Fibroblast of lung (primary cell): ENCODE results near the gene CCDC174.

Experiments used
- EZH2 ChIP-seq: IDR thresholded peaks from 2 replicates; pipeline ENCODE4 v1.5.1; 2012; ENCODE audit warnings: low read length, control low read depth, mild to moderate bottlenecking; ENCODE audit errors: missing control alignments
- TF ChIP-seq, protein P1 (sequence below), 2 donors: IDR thresholded peaks in 1 of 2; conservative IDR thresholded peaks in 1 of 2; 1 replicate in 1 of 2; 2 replicates in 1 of 2; pipeline ENCODE4 v1.5.1; 2011 to 2012; ENCODE audit warnings: low read length in 2 of 2, control low read depth in 1 of 2, inconsistent platforms in 1 of 2, low read depth in 1 of 2, mild to moderate bottlenecking in 1 of 2

DNA sequence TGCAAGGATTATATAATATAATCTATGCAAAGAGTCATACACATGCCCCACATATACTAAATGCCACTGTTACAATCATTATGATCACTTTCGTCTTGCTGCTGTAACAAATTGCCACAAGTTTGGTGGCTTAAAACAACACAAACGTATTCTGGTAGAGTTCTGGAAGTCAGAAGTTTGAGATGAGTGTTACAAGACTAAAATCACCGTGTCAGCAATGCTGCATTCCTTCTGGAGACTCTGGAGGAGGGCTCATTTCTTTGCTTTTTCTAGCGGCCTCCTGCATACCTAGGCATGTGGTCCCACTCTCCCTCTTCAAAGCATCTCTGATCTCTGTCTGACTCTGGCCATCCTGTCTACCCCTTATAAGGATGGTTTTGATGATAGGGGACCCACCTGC is 1.4 kb upstream of the CCDC174 start:
- TF ChIP-seq, protein P1, sequence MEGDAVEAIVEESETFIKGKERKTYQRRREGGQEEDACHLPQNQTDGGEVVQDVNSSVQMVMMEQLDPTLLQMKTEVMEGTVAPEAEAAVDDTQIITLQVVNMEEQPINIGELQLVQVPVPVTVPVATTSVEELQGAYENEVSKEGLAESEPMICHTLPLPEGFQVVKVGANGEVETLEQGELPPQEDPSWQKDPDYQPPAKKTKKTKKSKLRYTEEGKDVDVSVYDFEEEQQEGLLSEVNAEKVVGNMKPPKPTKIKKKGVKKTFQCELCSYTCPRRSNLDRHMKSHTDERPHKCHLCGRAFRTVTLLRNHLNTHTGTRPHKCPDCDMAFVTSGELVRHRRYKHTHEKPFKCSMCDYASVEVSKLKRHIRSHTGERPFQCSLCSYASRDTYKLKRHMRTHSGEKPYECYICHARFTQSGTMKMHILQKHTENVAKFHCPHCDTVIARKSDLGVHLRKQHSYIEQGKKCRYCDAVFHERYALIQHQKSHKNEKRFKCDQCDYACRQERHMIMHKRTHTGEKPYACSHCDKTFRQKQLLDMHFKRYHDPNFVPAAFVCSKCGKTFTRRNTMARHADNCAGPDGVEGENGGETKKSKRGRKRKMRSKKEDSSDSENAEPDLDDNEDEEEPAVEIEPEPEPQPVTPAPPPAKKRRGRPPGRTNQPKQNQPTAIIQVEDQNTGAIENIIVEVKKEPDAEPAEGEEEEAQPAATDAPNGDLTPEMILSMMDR (conservative IDR thresholded peaks at IDR 0.05 in 1 of 2, IDR thresholded peaks at IDR 0.05 in 1 of 2; ENCODE audit: low read depth in 1 of 2, low read length in 2 of 2), result no peak
- TF ChIP-seq EZH2, result no peak
